NCI-H69 (cell line): ENCODE measurements around the gene RALBP1.
"Not testable (repeated sequence)": the region's sequence is repeated elsewhere in the genome, so short reads cannot be mapped to it uniquely, and the experiment has no call there.

ENCODE experiments used
- DNase-seq: peaks from one replicate; lab custom pipeline; 2025; lab: John Stamatoyannopoulos, UW

The RALBP1 gene

DNA sequence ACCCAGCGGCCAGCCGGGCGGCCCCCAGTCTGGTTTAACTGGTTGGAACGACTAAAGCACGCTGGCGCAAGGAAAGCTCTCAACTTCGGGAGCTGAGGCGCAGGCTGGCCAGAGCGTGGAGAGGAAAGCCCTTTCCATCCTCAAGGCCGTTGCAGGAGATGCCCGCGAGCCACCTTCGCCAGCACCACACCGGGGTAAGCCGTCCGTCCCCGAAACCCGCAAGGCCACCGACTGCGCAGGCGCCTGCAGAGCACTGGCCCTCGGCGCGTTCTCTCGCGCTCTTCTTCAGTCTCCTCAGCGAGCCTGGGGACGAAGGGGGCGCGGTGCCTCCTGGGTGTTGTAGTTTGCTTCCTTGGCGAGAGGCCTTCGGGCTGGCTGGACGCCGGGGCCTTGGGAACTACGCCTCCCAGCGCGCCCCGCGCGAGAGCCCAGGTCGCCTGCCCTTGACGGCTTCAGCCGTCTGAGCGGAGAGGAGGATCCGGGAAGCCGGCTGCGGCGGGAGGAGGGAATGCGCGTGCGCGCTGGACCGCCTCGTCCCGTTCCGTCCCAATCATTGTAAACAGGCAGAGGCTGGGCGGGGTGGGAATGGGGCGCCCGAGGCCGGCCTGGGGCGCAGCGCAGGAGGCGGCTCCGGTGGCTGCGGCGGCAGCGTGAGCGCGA is at the start of gene RALBP1:
RALBP1 (plus strand) TSS at position 531 of the 660 bp plus-strand sequence. CDS start 37,533 bp downstream, outside the sequence.
- peak; percentile 100 for DNase-seq

GRCh38 chr18:9426753-9427152 is 48.6 kb upstream of the RALBP1 start:
- DNase-seq = no peak

DNA sequence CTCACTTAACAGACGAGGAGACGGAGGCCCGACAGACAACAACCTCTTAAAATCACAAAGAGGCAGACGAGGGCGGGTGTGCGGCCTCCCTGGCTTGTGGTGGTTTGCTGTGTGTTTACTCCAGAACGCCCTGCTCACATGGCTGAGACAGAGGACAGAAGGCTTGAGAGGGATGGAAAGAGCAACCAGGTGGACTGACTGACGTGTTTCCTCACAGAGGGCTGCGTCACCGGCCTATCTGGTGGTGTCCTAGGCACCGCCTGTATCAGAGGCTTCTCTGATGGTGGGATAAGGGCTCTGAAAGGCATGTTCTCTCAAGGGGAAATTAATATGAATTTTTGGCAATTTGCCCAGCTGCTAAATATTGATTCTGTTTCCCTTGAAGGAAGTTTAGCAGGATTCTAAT is 47.0 kb upstream of the RALBP1 start:
- DNase-seq = peak; percentile 28

DNA sequence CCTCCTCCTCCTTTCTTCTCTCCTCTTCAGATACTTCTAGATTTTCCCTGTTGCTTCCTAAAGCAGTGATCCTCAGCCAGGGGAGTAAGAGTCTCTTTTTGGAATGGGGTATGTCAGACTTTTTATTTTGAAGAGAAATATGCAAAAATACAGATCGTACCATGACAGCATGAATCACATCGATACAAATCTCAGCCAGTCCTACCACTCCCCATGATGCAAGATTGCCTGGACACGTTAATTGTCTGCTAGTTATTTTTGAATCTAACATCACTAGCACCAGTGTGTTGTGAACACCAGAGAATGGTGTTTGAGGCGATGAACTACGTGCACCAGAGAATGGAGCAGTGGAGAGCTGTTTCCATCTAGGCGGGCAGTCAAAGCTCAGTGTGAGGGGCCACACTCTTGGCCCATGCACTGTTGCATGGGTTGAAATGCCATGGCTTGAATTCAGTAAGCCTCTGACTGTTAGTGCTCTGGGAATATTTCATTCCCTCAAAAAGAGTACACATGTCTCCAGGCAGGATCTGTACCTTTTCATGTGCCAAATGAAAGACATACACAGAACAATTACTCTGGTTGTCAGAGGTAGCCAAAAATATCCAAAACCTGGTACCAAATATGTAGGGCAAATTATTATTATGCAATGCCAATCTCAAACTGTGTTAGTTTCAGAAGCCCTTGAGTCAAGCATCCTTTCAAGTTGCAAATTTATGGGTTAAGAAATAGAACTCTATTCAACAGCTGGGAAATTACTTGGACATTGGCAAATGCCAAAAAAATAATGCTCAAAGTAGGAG is 46.3 kb upstream of the RALBP1 start:
- DNase-seq = no peak

DNA sequence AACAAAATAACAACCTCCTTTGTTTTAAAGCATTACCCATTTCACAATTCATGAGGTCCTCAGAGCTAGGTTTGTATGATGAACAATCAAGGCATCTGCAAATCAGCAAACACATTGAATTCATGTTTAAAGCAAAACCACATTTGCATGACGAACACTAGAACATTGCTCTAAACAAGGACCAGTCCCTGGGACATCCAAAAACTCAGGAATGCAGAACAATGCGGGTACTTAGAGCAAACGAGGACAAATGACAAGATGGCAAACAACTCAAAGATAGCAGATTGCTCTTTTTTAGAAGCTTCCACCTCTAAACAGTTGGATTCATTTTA is 45.7 kb upstream of the RALBP1 start:
- no peak for DNase-seq

GRCh38 chr18:9430315-9430714 is 45.0 kb upstream of the RALBP1 start:
- not testable (repeated sequence) for DNase-seq

DNA sequence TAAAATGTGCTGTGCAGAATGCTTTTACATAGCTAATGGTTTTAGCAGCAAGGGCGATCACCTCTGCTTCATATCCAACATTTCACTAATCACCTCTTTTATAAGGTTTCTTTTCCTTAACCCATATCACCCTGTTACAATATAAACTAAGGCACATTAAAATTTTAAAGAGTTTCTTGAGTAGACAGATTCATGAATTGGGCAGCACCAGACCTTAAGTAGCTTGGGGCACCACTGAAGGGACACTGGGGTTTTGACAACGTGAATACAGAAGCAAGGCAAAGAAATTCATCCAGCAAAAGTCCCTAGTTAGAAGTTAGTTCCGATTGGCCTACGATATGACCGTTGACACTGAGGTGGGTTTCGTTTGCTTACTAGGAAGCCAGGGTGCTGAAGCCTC is 44.0 kb upstream of the RALBP1 start:
- DNase-seq = no peak

DNA sequence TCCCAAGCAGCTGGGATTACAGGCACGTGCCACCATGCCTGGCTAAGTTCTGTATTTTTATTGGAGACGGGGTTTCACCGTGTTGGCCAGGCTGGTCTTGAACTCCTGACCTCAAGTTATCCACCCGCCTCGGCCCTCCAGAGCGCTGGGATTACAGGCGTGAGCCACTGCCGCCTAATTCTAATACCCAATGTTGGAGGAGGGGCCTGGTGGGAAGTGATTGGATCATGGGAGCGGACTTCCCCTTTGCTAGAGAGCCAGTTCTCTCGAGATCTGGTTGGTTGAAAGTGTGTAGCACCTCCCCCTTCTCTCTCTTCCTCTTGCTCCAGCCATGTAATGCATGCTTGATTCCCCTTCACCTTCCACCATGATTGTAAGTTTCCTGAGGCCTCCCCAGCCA is 42.2 kb upstream of the RALBP1 start:
- DNase-seq = not testable (repeated sequence)

DNA sequence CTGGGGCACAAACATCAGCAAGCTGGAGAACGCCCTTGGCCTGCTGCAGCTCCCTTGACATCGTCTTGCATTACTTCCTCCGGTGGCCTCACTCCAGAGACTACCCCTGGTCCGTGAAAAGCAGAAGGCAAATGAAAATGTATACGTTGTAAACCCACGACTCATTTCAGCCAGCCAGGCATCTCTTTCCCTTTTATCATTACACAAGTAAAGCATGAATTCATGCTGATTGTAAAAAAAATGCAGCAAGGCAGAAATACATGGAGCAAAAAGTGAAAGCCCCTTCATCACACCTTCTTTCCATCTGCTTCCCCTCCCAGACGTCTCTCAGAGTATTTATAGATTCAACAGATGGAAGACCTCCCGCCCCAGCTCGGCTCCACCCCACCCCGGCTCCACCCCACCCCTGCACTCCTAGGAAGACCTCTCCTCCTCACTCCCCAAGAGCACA is 41.6 kb upstream of the RALBP1 start:
- peak; percentile 67 for DNase-seq

GRCh38 chr18:9434122-9434701 is 41.1 kb upstream of the RALBP1 start:
- DNase-seq = peak; percentile 56

DNA sequence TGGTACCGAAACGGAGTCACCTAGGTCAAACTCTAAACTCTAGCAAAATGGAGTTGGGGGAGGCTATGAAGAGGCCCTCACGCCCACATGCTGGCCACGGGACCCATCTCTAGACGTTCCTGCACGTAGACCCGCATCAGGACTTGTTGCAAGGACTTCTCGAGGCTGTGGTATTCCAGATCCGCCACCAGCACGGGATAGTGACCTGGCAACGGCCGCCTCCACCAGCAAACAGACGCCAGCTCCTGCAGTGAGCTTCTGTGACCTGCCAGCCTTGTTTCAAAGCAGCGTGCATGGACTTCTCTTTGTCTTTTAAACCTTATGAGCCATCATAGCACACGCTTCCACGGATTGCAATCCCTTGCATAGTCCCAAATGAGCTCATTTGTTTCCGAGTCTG is 40.3 kb upstream of the RALBP1 start:
- DNase-seq = no peak

- no peak for DNase-seq
These were observed 38.9 kb upstream of the RALBP1 start for GRCh38 chr18:9436206-9436929.

- DNase-seq = no peak
These were observed 38.3 kb upstream of the RALBP1 start for GRCh38 chr18:9437021-9437437.

DNA sequence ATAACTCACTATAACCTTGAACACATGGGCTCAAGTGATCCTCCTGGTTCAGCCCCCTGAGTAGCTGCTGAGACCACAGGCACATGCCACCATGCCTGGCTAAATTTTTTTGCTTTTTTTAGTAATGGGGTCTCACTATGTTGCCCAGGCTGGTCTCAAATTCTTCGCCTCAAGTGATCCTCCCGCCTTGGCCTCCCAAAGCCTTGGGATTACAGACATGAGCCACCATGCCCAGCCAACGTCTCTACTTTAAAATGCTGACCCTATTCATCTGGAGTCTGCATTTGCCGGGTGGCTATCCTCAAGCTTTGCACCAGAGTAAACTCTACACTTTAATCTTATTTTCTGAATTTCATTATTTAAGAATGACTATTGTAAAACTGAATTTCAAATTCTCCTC is 37.6 kb upstream of the RALBP1 start:
- no peak for DNase-seq

DNA sequence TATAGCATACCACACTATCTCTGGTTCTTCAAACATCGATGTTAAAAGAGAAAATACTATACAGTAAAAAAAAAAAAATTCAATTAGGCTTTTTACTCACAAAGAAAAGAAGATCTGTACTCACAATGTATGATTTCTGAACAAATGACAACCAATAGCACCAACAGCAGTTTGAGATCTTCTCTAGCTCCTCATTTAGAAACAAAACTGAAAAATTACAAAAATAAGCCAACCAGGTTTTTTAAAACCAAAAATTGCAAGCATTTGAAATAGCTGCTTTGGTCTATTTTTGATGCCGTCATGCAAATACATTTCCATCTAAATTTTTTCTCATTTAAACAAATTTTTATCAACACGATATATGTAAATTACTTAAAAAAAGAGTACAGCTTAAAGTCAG is 34.3 kb upstream of the RALBP1 start:
- DNase-seq = no peak

DNA sequence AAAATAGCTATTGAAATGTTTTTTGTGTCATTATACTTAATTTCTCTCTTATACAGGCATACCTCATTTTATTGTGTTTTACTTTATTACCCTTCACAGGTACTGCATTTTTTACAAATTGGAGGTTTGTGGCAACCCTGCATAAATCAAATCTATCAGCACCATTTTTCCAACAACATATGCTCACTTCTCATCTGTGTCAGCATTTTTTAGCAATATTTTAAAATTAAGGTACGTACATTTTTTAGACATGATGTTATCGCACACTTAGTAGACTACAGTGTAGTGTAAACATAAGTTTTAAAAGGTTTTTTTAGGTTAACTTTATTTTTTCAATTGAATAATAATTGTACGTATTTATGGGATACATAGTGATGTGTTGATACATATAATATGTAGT is 30.8 kb upstream of the RALBP1 start:
- DNase-seq = no peak

DNA sequence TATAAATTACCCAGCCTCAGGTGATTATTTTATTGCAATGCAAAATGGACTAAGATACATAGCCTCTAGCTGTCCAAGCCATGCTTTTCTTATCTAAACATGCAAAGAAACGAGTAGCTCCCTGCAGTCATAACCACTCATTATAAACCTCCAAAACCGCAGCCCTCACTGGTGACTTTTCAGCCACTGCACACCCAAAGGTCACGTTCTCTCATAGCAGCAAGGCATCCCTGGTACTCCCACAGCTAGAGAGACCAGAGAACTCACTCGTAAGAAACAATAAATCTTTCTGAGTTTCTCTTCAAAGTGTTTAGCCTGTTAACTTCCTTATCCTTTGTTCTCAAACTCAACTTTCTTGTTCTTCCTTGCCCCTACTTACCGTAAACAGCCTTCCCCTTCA is 28.5 kb upstream of the RALBP1 start:
- no peak for DNase-seq

- no peak for DNase-seq
These were observed 28.0 kb upstream of the RALBP1 start for GRCh38 chr18:9447334-9447733.

DNA sequence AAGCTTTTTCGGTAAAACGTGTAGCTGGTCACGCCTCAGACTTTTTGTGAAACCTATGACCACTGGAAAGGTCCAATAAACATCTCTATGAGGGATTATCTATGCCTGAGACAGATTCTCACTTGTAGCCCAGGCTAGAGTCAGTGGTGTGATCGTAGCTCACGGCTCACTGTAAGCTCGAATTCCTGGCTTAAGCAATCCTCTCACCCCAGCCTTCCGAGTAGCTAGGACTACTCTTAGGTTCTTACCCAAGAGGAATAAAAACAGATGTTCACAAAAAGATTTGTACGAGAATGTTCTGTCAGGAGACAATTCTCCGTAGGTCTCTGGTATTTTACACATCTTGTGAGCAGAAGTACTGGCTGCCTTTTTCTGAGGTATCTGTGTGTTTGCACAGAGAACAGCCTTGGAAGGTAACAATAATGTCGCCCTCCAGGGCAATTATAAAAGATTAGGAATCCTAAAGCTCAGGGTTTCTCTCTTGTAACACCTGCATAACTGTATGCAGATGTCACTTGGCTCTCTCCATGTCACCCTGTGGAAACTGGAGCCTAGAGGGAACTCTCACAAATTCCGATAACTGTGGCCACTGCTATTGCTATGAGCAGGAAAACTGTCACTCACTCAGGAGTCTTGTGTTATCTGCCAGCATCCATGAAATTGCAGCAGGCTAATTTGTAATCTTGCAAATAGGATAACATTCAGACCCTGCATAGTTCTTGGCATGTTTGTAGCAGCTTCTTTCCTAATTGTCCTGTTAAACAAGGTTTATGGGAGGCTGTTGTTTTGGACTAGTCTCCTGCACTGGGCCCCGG is 25.5 kb upstream of the RALBP1 start:
- DNase-seq = peak; percentile 62

GRCh38 chr18:9450920-9451319 is 24.4 kb upstream of the RALBP1 start:
- not testable (repeated sequence) for DNase-seq

DNA sequence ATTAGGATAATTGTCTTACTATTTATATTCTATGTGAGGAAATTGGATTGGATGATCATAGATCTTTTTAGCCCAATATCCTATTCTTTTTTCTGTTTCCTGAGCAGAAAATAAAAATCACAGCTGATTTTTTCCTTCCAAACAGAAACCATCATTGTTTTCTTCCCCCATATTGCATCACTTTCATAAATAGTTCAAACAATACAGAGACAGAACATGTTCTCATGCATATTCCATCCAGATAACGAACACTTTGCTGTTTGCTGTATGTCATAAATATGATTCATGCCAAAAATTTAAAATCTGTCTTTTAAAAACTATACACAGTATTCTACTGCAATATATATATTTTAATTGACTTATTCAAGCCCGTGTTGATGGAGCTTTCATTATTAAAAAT is 22.0 kb upstream of the RALBP1 start:
- no peak for DNase-seq
